SK-N-MC (cell line): Measurements from ENCODE around the gene GPC6.

Experiments
- DNase-seq: peaks from one replicate; pipeline ENCODE4 v3.0.0-alpha.2; 2011; ENCODE audit warnings: low read depth, low spot score
- H3K27ac ChIP-seq: fragments of 200-600 bp; sonication (generic); 2 replicates; pipeline ENCODE4 v1.5.1; 2016; ENCODE audit warnings: mixed run types
- H3K36me3 ChIP-seq: fragments of 200-600 bp; sonication (generic); 2 replicates; pipeline ENCODE4 v1.6.1; 2017; ENCODE audit warnings: antibody characterized with exemption, low read length, mixed read lengths; ENCODE audit not compliant: insufficient read depth
- H3K4me3 ChIP-seq: fragments of 200-600 bp; sonication (generic); 2 replicates; pipeline ENCODE4 v1.5.1; 2016
- H3K9ac ChIP-seq: fragments of 200-600 bp; sonication (generic); 2 replicates; pipeline ENCODE4 v1.8.0; 2017; ENCODE audit warnings: mixed run types, mixed read lengths; ENCODE audit not compliant: insufficient read length
- H3K9me3 ChIP-seq: fragments of 200-600 bp; sonication (generic); 2 replicates; pipeline ENCODE4 v1.6.1; 2017; ENCODE audit warnings: low read depth, mild to moderate bottlenecking, antibody characterized with exemption, low read length, moderate library complexity, mixed read lengths
- EZH2 ChIP-seq: fragments of 200-600 bp; sonication (generic); IDR thresholded peaks from one replicate; pipeline ENCODE4 v1.6.1; 2017; ENCODE audit warnings: antibody characterized with exemption
- FOXP2 ChIP-seq: optimal IDR thresholded peaks from 2 replicates; pipeline ENCODE3; 2011; ENCODE audit warnings: mild to moderate bottlenecking, moderate library complexity; ENCODE audit not compliant: insufficient read depth; ENCODE audit errors: extremely low read length, control extremely low read depth
- POLR2AphosphoS5 ChIP-seq: IDR thresholded peaks from 2 replicates; pipeline ENCODE4 v1.6.1; 2012; ENCODE audit warnings: mild to moderate bottlenecking, low read depth, low read length, borderline replicate concordance

GPC6 gene

GRCh38 chr13:93216122-93216521, 10.5 kb upstream of the GPC6 start:
- TF ChIP-seq EZH2 (no peak), POLR2AphosphoS5 (no peak), FOXP2 (no peak)
- H3K9me3 ChIP-seq: no peaks in the 10 kb centered on the region
- H3K4me3 ChIP-seq: no peak overlapping the region
- DNase-seq: no peak
- H3K27ac ChIP-seq: no peak overlapping the region
- H3K9ac ChIP-seq: no peak overlapping the region
- H3K36me3 ChIP-seq: no peaks in the 10 kb centered on the region

DNA sequence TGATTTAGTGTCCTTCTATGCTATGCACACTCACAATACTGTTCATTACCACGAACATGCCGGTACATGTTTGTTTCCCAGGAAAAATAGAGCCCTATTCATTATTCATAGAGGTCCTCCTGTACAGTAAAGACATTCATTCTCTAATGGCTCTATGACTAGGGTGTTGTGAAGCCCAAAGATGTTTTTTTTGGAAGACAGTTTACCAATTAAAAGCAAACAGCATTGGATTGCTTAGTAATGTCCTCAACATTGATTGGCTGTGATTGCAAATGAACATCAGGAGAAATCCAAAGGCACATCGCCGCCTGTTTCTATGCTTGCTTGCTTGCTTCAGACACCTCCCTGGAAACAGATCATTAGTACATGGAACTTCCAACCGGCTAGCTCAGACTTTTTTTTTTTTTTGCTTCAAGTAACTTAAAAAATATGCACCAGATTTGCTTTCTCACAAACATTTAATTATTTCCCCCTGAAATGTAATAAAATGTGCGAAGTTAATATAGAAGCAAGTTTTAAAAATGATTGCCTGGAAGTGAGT, 8.8 kb upstream of the GPC6 start:
- no peaks in the 10 kb centered on the region for H3K9me3 ChIP-seq
- 0 out of 2 replicates have a peak overlapping the region, but pooled peaks have one; percentile 39 for H3K27ac ChIP-seq
- no peak overlapping the region for H3K4me3 ChIP-seq
- H3K9ac ChIP-seq: peak overlapping the region; percentile 35
- no peak for TF ChIP-seq POLR2AphosphoS5
- DNase-seq: no peak
- no peaks in the 10 kb centered on the region for H3K36me3 ChIP-seq

GRCh38 chr13:93218583-93218982, 8.0 kb upstream of the GPC6 start:
- Histone ChIP-seq H3K9ac (no peak overlapping the region), H3K9me3 (no peaks in the 10 kb centered on the region), H3K36me3 (no peaks in the 10 kb centered on the region), H3K27ac (no peak overlapping the region), H3K4me3 (no peak overlapping the region)
- no peak for DNase-seq
- TF ChIP-seq FOXP2 (no peak), EZH2 (no peak), POLR2AphosphoS5 (no peak)

DNA sequence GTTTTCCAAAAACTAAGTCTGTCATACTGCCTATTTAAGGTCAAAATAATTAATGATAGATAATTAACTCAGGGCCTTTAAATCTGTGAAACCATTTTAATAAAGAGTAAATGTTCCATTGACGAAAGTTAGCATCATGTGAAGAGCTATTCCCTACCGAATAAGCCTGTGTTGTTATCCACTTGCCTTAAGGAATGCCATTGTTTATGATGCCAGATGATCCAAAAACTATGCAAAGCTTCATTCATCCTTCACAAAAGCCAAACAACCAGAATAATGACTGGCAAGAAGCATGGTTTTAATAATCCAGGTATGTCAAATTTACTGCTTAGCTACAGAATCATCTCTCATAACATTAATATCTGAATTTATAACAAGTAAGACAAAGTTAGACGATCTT, 6.5 kb upstream of the GPC6 start:
- DNase-seq: no peak
- H3K36me3 ChIP-seq: no peaks in the 10 kb centered on the region
- no peaks in the 10 kb centered on the region for H3K9me3 ChIP-seq
- TF ChIP-seq EZH2: no peak
- TF ChIP-seq POLR2AphosphoS5: no peak
- TF ChIP-seq FOXP2: no peak
- no peak overlapping the region for H3K27ac ChIP-seq
- H3K9ac ChIP-seq: no peak overlapping the region
- no peak overlapping the region for H3K4me3 ChIP-seq

DNA sequence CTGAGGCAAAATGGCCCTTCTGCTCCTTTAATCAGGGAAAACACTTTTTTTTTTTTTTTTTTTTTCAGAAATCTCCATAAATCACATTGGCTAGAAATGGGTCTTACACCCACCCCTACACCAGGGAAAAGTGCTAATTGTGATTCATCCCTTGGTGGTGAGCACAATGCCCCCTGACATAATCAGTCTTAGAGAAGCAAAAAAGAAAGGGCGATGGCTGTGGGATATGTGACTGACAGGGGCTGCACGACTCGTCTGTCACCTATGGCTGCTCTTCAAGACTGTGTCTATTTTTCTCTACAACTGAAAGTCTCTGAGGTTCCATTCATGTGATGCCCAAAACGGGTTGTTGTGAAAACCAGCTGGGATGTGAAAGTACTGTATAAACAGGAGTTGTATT, 3.6 kb upstream of the GPC6 start:
- TF ChIP-seq POLR2AphosphoS5: no peak
- no peak for TF ChIP-seq FOXP2
- TF ChIP-seq EZH2: no peak

GRCh38 chr13:93224535-93224934, 2.1 kb upstream of the GPC6 start:
- Histone ChIP-seq H3K9ac (no peak overlapping the region), H3K27ac (no peak overlapping the region), H3K4me3 (no peak overlapping the region), H3K9me3 (no peaks in the 10 kb centered on the region), H3K36me3 (no peaks in the 10 kb centered on the region)
- no peak for TF ChIP-seq POLR2AphosphoS5
- TF ChIP-seq EZH2: no peak
- TF ChIP-seq FOXP2: no peak
- DNase-seq: no peak

More for the DNA sequence above, 3.6 kb upstream of the GPC6 start:
- H3K36me3 ChIP-seq: no peaks in the 10 kb centered on the region
- H3K9ac ChIP-seq: no peak overlapping the region
- H3K9me3 ChIP-seq: no peaks in the 10 kb centered on the region
- H3K4me3 ChIP-seq: no peak overlapping the region
- H3K27ac ChIP-seq: no peak overlapping the region
- no peak for DNase-seq

- peak overlapping the region; percentile 89 for H3K4me3 ChIP-seq
- TF ChIP-seq POLR2AphosphoS5 (no peak), EZH2 (no peak), FOXP2 (no peak)
- 0 out of 2 replicates have a peak overlapping the region, but pooled peaks have one; percentile 16 for H3K27ac ChIP-seq
- no peaks in the 10 kb centered on the region for H3K9me3 ChIP-seq
- no peaks in the 10 kb centered on the region for H3K36me3 ChIP-seq
- DNase-seq: no peak
- H3K9ac ChIP-seq: peak overlapping the region; percentile 75
Observed at GRCh38 chr13:93225610-93226009, 997 bp upstream of the GPC6 start.

DNA sequence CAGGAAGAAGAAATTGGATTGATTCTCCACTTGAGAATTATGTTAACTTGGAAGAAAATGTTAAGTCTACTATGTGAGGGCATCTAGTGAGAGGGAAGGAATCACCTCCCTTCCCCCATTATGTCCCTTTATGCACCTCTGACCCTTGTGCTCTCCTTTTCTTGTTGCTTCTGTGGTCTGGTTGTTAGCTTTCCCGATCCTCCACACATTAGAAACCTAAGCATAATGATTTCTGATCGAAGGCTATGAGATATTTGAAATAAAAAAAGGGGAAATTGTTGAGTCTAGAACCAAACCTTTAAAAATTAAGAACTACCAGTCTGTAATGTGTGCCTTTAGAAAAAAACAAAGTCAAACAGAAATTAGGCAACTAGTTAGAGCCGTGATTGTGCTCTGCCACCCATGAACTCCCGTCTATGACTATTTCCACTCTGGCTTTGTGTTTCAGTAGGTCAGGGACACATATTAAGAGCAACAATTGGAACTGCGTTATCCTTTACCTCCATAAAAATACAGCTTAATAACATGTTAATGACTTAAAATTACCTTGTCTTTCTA, 463 bp upstream of the GPC6 start:
- TF ChIP-seq POLR2AphosphoS5: no peak
- no peak for TF ChIP-seq EZH2
- no peak for TF ChIP-seq FOXP2
- Histone ChIP-seq H3K9ac (peak overlapping the region; percentile 75), H3K9me3 (no peaks in the 10 kb centered on the region), H3K4me3 (peak overlapping the region; percentile 89), H3K36me3 (no peaks in the 10 kb centered on the region), H3K27ac (peak overlapping the region; percentile 62)
- DNase-seq: no peak
